ENCODE results near the gene CLEC18A.

CLEC18A gene

DNA sequence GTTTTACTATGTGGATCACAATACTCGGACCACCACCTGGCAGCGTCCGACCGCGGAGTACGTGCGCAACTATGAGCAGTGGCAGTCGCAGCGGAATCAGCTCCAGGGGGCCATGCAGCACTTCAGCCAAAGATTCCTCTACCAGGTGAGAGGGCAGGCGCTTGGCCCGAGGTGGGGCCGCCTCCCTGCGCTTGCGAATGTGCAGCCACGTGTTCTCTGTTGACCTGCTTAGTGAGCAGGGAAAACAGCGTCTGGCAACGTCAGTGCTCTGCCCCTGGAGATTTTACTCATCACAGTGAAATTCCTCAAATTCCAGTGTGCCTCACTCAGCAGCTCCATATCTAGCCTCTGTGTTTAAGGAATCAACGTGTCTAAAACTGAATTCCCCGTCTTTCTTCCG is 33.4 kb upstream of the CLEC18A start:
- no peak for TF ChIP-seq ARNTL (CRISPR knock-in tag; IDR thresholded peaks at IDR 0.05; ENCODE audit: borderline replicate concordance, low read depth)
- TF ChIP-seq ISL1 (CRISPR knock-in tag; IDR thresholded peaks at IDR 0.05), result no peak
- TF ChIP-seq, protein P1, sequence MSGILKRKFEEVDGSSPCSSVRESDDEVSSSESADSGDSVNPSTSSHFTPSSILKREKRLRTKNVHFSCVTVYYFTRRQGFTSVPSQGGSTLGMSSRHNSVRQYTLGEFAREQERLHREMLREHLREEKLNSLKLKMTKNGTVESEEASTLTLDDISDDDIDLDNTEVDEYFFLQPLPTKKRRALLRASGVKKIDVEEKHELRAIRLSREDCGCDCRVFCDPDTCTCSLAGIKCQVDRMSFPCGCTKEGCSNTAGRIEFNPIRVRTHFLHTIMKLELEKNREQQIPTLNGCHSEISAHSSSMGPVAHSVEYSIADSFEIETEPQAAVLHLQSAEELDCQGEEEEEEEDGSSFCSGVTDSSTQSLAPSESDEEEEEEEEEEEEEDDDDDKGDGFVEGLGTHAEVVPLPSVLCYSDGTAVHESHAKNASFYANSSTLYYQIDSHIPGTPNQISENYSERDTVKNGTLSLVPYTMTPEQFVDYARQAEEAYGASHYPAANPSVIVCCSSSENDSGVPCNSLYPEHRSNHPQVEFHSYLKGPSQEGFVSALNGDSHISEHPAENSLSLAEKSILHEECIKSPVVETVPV (CRISPR knock-in tag; IDR thresholded peaks at IDR 0.05), result no peak
- TF ChIP-seq ZFP30 (CRISPR knock-in tag; IDR thresholded peaks at IDR 0.05), result no peak
- TF ChIP-seq TCF4 (CRISPR knock-in tag; IDR thresholded peaks at IDR 0.05; ENCODE audit: borderline replicate concordance), result no peak
- no peak for TF ChIP-seq PPARA (CRISPR knock-in tag; IDR thresholded peaks at IDR 0.05; ENCODE audit: borderline replicate concordance)
- TF ChIP-seq TOX (CRISPR knock-in tag; IDR thresholded peaks at IDR 0.05; ENCODE audit: borderline replicate concordance), result no peak
- TF ChIP-seq ZFP3 (CRISPR knock-in tag; IDR thresholded peaks at IDR 0.05), result 0 out of 2 replicates have a peak, but pooled peaks have one; percentile 15
- TF ChIP-seq, protein P2, sequence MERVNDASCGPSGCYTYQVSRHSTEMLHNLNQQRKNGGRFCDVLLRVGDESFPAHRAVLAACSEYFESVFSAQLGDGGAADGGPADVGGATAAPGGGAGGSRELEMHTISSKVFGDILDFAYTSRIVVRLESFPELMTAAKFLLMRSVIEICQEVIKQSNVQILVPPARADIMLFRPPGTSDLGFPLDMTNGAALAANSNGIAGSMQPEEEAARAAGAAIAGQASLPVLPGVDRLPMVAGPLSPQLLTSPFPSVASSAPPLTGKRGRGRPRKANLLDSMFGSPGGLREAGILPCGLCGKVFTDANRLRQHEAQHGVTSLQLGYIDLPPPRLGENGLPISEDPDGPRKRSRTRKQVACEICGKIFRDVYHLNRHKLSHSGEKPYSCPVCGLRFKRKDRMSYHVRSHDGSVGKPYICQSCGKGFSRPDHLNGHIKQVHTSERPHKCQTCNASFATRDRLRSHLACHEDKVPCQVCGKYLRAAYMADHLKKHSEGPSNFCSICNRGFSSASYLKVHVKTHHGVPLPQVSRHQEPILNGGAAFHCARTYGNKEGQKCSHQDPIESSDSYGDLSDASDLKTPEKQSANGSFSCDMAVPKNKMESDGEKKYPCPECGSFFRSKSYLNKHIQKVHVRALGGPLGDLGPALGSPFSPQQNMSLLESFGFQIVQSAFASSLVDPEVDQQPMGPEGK (CRISPR knock-in tag; IDR thresholded peaks at IDR 0.05; ENCODE audit: borderline replicate concordance), result no peak
- no peak for TF ChIP-seq SNAI2 (CRISPR knock-in tag; IDR thresholded peaks at IDR 0.05)
- no peak for TF ChIP-seq ZNF70 (CRISPR knock-in tag; IDR thresholded peaks at IDR 0.05)
- no peak for TF ChIP-seq ZNF565 (CRISPR knock-in tag; conservative IDR thresholded peaks at IDR 0.05; ENCODE audit: low read depth)
- no peak for TF ChIP-seq GLIS3 (CRISPR knock-in tag; IDR thresholded peaks at IDR 0.05)
- TF ChIP-seq, protein P3, sequence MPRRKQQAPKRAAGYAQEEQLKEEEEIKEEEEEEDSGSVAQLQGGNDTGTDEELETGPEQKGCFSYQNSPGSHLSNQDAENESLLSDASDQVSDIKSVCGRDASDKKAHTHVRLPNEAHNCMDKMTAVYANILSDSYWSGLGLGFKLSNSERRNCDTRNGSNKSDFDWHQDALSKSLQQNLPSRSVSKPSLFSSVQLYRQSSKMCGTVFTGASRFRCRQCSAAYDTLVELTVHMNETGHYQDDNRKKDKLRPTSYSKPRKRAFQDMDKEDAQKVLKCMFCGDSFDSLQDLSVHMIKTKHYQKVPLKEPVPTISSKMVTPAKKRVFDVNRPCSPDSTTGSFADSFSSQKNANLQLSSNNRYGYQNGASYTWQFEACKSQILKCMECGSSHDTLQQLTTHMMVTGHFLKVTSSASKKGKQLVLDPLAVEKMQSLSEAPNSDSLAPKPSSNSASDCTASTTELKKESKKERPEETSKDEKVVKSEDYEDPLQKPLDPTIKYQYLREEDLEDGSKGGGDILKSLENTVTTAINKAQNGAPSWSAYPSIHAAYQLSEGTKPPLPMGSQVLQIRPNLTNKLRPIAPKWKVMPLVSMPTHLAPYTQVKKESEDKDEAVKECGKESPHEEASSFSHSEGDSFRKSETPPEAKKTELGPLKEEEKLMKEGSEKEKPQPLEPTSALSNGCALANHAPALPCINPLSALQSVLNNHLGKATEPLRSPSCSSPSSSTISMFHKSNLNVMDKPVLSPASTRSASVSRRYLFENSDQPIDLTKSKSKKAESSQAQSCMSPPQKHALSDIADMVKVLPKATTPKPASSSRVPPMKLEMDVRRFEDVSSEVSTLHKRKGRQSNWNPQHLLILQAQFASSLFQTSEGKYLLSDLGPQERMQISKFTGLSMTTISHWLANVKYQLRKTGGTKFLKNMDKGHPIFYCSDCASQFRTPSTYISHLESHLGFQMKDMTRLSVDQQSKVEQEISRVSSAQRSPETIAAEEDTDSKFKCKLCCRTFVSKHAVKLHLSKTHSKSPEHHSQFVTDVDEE (CRISPR knock-in tag; IDR thresholded peaks at IDR 0.05), result no peak
- TF ChIP-seq ZC3H10 (CRISPR knock-in tag; IDR thresholded peaks at IDR 0.05), result no peak
- no peak for TF ChIP-seq ESRRG (CRISPR knock-in tag; IDR thresholded peaks at IDR 0.05)
- TF ChIP-seq CSDC2 (CRISPR knock-in tag; IDR thresholded peaks at IDR 0.05), result peak; percentile 70; the same call in 1 of the 2 replicates
- TF ChIP-seq OSR1 (CRISPR knock-in tag; IDR thresholded peaks at IDR 0.05), result no peak
- ATAC-seq, result peak; percentile 99

DNA sequence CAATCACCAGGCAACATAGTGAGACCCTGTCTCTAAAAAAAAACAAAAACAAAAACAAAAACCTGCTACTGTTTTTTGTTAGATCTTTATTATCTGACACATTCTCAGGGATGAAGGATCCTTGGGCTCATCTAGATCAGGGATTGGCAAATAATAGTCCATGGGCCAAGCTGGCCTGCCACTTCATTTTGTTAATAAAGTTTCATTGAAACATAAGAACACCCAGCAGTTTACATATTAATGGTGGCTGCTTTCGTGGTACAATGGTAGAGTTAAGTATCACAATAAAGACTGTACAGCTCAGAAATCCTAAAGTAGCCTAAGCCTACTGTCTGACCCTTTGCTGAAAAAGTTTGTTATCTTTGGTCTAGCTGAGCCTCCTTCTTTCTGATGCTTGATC is 32.9 kb upstream of the CLEC18A start:
- peak; percentile 5; the same call in 2 of the 3 replicates for ATAC-seq
- TF ChIP-seq ZFP3 (CRISPR knock-in tag; IDR thresholded peaks at IDR 0.05) (no peak), ARNTL (CRISPR knock-in tag; IDR thresholded peaks at IDR 0.05; ENCODE audit: borderline replicate concordance, low read depth) (no peak), CSDC2 (CRISPR knock-in tag; IDR thresholded peaks at IDR 0.05) (no peak), ZNF70 (CRISPR knock-in tag; IDR thresholded peaks at IDR 0.05) (no peak), ZC3H10 (CRISPR knock-in tag; IDR thresholded peaks at IDR 0.05) (no peak), ZNF565 (CRISPR knock-in tag; conservative IDR thresholded peaks at IDR 0.05; ENCODE audit: low read depth) (no peak), BACH2 (CRISPR knock-in tag; IDR thresholded peaks at IDR 0.05; ENCODE audit: borderline replicate concordance) (no peak), PPARA (CRISPR knock-in tag; IDR thresholded peaks at IDR 0.05; ENCODE audit: borderline replicate concordance) (no peak), ZFP30 (CRISPR knock-in tag; IDR thresholded peaks at IDR 0.05) (no peak), ZNF8 (CRISPR knock-in tag; IDR thresholded peaks at IDR 0.05) (no peak), GLIS3 (CRISPR knock-in tag; IDR thresholded peaks at IDR 0.05) (no peak), RARB (CRISPR knock-in tag; IDR thresholded peaks at IDR 0.05) (no peak), ESRRG (CRISPR knock-in tag; IDR thresholded peaks at IDR 0.05) (no peak)
- TF ChIP-seq, protein P3 (CRISPR knock-in tag; IDR thresholded peaks at IDR 0.05), result no peak
- TF ChIP-seq, protein P2 (CRISPR knock-in tag; IDR thresholded peaks at IDR 0.05; ENCODE audit: borderline replicate concordance), result no peak
- TF ChIP-seq, protein P4, sequence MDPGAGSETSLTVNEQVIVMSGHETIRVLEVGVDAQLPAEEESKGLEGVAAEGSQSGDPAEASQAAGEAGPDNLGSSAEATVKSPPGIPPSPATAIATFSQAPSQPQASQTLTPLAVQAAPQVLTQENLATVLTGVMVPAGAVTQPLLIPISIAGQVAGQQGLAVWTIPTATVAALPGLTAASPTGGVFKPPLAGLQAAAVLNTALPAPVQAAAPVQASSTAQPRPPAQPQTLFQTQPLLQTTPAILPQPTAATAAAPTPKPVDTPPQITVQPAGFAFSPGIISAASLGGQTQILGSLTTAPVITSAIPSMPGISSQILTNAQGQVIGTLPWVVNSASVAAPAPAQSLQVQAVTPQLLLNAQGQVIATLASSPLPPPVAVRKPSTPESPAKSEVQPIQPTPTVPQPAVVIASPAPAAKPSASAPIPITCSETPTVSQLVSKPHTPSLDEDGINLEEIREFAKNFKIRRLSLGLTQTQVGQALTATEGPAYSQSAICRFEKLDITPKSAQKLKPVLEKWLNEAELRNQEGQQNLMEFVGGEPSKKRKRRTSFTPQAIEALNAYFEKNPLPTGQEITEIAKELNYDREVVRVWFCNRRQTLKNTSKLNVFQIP (CRISPR knock-in tag; IDR thresholded peaks at IDR 0.05; ENCODE audit: borderline replicate concordance, low read depth), result no peak
- TF ChIP-seq, protein P5, sequence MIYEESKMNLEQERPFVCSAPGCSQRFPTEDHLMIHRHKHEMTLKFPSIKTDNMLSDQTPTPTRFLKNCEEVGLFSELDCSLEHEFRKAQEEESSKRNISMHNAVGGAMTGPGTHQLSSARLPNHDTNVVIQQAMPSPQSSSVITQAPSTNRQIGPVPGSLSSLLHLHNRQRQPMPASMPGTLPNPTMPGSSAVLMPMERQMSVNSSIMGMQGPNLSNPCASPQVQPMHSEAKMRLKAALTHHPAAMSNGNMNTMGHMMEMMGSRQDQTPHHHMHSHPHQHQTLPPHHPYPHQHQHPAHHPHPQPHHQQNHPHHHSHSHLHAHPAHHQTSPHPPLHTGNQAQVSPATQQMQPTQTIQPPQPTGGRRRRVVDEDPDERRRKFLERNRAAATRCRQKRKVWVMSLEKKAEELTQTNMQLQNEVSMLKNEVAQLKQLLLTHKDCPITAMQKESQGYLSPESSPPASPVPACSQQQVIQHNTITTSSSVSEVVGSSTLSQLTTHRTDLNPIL (CRISPR knock-in tag; IDR thresholded peaks at IDR 0.05; ENCODE audit: low read depth), result no peak
